Retina (tissue), 1 donor: ENCODE measurements around the gene UBXN2A.
A peak's percentile ranks its signal among the peaks of the same experiment; 100 is the strongest.

Experiments used
- DNase-seq: peaks from one replicate; pipeline ENCODE4 v3.0.0-alpha.2; 2016

UBXN2A gene

DNA sequence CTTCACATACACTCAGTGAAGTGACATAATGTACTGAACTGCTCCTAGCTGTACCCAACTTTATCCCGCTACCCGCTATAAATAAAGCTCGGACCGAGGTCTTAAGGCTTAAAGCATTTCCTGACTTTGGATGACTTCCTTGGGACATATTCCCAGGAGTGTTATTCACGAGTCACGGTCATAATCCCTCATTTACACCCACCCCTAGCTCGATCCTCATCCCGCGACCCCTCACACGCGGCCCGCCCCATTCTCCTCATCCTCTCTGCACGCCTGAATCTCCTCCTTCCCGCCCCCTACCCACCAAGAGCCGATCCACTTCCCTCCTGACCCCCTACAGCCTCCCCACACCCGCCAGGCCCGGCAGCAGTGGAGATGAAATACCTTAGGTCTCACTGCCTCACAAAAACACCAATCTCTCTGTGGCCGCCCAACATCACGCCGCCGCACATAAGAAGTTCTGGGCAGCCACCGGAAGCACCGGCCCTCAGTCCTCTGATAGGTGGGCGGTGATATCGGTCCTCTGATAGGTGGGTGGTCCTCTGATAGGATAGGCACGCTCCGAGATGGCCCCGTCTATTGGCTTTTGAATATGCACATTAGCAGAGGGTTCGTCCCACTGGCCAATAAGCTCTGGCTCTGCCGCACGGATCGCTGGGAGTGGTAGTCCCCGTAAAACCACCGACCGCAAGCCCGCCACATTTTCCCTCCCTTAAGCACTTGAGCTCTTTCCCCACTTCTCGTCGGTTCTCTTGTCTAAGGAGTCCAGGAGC is 106.9 kb downstream of the UBXN2A start, which contains the start of gene WDCP:
Gene WDCP, minus strand, starts transcription at position 462 of the 773 bp plus-strand sequence. CDS start 7,897 bp downstream, outside the sequence.
- DNase-seq: peak; percentile 89

DNA sequence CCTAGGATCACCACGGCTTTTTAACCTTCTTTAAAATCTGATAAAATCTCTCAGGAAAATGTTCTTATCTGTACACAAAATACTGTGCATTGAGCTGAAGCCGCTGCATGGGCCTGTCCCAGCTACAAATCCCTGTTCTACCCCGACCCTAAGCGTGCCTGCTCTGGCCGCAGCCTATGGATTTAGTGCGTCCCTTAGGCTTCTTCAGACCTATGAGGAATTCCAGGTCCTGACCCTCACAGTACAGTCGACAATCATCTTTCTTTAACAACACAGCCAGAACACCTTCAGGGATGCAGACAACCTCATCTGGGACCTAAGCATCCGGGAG is 107.4 kb downstream of the UBXN2A start:
- DNase-seq: no peak

DNA sequence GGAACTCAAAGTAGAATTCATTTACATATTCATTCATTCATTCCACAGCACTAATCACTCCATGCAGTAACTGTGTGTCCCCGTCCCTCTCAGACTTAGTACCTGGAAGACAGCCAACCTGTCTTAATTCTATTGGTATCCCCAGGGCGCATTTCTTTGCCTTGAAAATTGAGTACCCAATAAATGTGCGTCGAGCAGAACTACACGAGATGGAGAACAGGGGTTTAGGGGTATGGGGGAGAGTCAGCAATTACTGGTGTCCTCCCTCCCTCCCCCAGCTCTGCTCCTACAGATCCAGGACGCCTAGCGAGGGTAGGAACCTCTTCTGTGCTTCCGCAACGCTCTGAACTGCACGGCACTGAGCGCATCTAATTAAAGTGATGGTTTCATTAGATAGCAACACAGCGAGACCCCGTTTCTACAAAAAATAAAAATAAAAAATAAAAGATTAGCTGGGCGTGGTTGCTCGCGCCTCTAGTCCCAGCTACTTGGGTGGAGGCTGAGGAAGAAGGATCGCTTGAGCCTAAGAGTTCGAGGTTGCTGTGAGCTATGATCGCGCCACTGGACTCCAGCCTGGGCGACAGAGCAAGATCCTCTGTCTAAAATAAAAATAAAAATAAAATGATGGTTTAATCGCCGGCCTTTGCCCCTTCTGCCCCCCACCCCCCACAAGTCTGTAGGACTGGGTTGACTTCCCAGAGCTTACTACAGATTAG is 108.7 kb downstream of the UBXN2A start:
- peak; percentile 57 for DNase-seq

DNA sequence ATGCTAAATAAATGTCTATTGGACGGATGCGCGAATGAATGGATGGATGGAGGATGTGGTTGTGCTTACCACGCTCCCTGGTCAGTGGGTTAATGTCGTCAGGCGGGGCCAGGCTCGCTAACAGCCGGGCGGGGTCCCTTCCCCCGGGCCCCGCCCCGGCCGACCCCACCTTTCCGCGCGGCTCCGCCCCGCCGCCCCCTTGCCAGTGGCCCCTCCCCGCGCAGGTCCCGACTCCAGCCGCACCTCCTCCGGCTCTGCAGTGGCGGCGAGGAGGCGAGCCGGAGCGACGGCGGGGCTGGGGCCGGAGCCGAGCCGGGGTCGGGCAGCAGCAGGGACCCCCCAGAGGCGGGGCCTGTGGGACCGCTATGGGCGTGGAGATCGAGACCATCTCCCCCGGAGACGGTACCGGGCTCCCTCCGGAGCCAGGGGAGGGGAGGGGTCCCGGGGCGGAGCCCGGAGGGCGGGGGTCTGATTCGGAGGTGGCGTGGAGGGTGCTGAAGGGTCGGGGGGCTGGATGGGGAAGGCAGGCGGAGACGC is 109.3 kb downstream of the UBXN2A start, which contains the start of gene FKBP1B:
Gene FKBP1B, plus strand, starts transcription at position 257 of the 537 bp plus-strand sequence. Its CDS starts 109 bp downstream, at position 366.
- DNase-seq: peak; percentile 60

DNA sequence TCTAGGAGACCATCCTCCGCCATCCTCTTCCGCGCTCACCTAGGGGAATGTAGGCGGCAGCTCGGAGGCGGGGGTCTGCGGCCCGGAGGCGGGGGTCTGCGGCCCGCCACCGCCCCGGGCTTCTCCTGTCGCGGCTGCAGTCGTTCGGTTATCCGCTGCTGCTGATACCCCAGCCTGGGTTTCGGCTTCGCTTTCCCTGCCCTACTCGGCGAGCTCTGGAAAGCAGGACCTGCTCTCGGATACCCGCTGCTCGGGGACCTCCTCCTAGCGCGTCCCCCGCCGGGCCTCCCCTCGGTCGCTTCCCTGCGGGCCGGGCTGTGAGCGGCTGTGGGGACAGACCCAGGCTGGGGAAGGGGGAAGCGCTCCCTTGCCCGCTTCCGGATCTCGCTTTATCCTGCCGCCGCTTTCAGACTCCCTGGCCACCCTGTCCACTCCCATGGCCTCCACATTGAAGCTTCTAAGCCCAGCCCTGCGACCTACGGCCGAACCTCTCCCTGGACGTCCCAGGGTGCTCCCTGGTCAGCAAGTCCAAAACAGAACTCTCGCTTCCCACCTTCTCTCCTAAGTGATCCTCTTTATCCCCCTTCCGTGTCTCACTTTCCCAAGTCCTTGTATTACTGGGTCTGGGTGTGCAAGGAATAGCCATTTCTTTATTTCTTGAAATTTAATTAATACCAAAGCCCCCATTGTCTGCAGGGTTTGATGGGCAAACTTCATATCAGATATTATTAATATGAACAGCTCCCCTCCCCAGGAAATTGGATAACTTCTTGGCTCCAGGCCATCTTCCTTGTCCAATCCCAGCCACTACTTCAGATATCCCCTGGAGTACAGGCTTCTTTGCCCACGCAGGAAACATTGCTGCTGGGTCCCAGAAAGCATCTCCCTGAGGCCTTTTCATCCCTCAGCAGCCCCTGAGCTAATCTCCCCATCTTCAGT is 110.0 kb downstream of the UBXN2A start:
- DNase-seq: peak; percentile 80

DNA sequence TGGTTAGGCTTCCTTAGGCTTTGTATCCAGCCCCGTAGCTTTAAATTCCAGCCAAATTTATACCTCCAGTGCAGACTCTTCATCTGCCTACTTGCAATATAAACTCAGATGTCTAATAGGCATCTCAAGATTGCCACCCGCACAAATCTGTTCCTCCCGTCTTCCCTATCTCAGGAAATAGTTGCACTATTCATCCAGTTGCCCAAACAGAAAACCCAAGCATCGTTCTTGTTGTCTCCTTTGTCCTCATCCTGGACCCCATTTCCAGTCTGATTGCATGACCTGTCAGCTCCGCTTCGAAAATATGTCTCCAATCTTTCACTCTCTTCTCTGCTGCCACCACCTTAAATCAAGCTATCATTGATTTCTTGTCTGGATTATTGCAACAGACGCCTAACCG is 111.6 kb downstream of the UBXN2A start:
- no peak for DNase-seq

DNA sequence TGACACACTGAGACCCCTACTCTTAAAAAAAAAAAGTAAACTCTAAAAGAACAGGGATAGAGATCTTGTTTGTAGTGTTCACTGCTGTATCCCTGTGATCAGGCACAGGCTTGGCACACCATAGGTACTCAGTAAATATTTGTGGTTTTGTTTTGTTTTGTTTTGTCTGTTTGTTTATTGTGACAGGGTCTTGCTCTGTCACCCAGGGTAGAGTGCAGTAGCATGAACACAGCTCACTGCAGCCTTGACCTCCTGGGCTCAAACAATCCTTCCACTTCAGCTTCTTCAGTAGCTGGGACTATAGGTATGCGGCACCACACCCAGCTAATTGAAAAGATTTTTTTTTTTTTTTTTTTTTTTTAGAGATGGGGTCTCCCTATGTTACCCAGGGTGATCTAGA is 112.7 kb downstream of the UBXN2A start:
- DNase-seq: no peak
